GM18502 (cell line): Measurements from ENCODE around the gene PANX3.

Source experiments
- ATAC-seq: cut with Tn5 transposase; IDR thresholded peaks from one replicate; pipeline ENCODE4 v1.9.1; 2021; ENCODE audit warnings: mild to moderate bottlenecking; ENCODE audit not compliant: unreplicated experiment, poor library complexity

The PANX3 gene

DNA sequence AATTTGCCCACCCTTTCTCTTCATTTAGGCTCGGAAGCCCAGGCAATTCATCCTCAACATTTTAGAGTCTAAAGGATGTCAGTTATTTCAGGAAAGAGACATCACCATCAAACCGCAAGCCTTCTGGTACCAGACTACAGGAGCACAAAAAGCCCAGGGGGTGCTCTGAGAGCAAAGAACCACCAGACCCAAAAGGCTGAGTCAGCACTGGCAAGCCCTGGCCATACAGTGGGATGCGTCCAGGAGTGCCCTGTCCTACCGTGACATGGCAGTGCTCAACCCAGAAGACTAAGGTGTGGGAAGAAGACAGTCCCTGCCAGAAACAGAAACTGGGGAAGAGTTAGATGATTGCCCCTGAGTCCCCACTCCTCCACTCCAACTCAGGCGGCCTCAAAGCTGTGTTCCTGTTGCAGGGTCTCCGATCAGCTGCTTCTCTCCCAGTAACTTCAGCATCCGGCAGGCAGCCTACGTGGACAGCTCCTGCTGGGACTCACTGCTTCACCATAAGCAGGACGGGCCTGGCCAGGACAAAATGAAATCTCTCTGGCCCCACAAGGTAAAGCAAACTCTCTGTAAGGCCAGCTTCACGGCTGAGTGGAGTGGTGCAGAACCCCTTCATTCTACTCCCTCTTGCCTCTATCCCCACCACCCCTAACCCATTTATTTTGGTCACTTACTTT is 1.5 kb downstream of the PANX3 start:
- ATAC-seq, result no peak

- ATAC-seq, result no peak
Measured at GRCh38 chr11:124618863-124619262, 7.6 kb downstream of the PANX3 start.

DNA sequence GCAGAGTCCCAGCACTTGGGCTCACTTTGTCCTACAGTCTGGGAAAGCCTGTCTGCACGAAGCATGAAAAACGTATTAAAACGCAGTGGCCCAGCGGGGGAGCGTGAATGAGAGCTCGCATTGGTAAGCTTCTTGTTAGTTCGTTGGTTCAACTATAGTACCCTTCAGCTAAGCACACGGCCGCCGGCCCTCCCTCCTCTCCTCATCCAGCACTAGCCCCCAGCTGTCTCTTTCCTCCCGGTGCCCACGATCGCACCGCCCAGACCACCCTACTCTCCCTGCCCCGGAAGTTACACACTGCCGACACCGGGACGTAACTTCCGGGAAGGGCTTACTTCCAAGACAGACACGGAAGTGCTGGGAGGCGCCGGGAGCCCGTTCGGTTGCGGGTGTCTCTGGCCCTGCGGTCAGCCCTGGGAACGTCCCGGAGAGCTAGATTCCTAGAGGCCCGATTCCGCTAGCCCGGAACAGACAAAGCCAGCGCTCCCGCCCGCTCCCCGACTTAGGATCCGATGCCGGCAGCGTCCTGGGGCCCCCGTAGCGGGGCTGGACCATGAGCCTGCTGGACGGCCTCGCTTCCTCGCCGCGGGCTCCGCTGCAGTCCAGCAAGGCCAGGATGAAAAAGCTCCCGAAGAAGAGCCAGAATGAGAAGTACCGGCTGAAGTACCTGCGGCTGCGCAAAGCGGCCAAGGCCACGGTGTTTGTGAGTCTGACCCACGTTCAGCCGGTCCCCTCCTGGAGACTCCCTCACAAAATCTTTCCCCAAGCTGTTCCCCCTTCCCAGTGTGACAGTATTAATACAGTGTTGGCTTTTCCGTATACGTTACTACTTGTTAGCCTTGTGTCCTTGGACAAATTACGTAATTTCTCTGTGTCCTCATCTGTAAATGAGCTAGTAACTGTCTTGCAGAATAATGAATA is 11.6 kb downstream of the PANX3 start, which contains the start of gene TBRG1:
Gene TBRG1, plus strand, starts transcription at position 334 of the 921 bp plus-strand sequence. Its CDS starts 220 bp downstream, at position 554.
- peak; percentile 98 for ATAC-seq

DNA sequence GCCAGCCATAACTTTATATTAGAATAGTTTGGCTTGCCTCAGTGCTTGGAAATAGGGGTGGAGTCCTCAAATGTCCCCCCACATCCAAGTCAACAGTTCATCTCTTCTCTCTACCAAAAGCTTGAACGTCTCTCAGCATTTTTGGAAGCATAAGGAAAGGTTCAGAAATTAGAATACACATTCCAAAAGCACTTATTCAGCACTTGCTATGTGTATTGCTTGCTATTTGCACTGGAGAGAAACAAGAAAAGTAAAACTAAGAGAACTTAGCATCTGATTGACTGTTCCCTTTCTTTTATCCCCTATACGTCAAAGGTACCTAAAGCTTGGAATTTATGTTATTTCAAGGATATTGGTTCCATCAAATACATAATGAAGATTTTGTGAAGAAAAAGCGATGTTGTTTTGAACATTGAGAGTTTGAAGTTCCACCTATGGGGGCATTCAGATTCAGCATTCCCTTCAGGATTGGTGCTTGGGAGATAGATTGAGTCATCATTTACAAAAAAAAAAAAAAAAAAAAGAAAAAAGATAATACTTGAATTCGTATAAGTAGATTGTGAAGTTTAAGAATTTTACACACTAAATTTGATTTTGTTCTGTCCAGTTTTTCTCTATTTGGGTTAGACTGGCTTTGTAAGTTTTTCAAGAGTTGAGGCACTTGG is 12.8 kb downstream of the PANX3 start:
- ATAC-seq, result no peak

GRCh38 chr11:124625504-124626168 is 14.4 kb downstream of the PANX3 start:
- ATAC-seq, result no peak

DNA sequence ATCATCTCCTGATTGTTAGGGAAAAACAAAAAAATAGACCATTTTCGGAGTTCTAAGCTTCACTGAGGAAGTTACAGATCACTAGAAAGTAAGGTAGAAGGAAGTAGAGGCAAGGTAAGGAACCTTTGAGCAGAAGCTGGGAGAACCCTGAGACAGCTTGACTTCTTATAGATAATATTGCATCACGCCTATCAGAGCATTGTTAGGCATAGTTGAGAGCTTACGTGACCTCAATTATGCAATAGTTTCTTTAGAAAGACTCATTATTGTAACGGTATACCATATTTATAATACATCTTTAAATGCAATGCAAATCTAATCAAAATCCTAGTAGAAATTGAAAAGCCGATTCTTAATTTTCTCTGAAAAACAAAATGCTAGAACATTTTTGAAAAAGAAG is 16.3 kb downstream of the PANX3 start:
- no peak for ATAC-seq

GRCh38 chr11:124629961-124630360 is 18.7 kb downstream of the PANX3 start:
- ATAC-seq, result no peak

DNA sequence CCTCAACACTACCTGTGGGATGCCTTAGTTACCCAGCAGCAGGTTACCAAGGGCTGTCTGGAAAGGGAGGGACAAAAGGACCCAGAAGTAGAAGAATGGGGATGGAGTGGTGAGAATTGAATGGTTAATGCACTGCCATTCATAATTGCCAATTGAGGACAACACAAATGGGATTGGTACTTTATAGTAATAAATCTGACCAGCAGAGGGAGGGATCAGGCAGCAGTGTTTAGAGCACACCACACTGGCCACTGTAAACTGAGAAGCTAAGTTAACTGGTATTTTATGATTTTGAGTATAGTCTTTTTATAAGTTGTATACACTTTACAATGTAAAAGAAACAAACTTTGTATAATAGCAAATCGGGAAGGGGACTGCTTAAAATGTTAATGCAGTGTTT is 22.1 kb downstream of the PANX3 start:
- no peak for ATAC-seq

GRCh38 chr11:124635932-124636331 is 24.7 kb downstream of the PANX3 start:
- no peak for ATAC-seq

DNA sequence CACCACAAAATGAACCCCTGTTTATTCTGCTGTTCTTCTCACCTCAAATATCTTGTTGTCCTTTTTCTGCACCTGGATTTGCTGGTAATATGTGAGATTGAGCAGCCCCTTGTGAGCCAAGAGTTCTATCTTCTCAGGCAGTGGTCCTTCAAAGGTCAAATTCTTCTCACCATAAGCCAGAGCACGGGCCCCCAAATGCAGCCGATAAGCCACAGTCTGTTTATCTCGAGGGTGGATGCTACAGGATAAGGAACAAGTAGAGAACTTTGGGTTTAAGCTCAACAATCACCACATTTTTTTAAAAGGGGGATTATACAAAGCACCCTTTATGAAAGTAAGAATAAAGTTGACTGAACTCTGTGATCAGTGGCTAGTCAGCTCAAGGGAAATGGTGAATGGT is 27.3 kb downstream of the PANX3 start:
- ATAC-seq, result no peak

DNA sequence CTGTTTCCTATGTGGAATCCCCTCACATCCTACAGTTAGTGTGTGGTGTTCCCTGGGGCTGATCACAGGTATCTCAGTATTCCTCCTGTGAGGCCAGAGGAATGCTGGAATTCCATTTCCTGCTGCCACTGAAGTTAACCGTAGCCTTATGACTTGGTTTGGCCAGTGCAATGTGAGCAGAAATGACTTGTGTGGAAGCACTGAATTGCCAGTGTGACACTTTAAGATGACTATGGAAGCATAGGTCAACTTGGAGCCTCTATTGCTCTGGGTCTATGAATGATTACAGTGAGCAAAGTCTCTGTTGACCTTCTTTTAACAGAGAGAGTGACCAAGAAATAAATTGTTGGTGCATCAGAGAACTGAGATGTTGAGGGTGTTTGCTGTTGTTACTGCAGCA is 28.0 kb downstream of the PANX3 start:
- ATAC-seq, result no peak

- no peak for ATAC-seq
Measured at GRCh38 chr11:124640666-124641065, 29.4 kb downstream of the PANX3 start.

GRCh38 chr11:124642628-124643027 is 31.4 kb downstream of the PANX3 start:
- ATAC-seq, result no peak

DNA sequence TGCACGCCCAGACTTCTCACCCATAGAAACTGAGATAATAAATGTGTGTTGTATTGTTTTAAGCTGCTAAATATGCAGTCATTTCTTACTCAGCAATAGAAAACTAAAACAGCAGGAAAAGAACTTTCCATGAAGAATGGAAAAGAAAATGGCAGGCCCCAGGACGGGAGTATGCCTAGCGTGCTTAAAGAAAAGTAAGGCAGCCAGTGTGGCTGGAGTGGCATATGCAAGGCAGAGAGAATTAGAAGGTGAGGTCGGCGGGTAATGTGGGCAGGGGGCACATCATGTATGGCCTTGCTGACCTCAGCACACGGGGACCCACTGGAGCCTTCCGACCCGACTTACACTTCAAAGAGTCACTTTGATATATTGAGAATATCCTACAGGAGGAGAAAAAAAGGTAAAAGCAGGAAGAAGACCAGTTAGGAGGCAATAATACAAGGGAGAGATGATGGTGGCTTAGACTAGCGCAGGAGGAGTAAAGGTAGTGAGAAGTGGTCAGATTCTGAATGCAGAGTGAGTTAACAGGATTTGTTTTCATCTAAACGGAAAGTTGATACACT is 31.9 kb downstream of the PANX3 start:
- ATAC-seq, result no peak

GRCh38 chr11:124643605-124644425 is 32.6 kb downstream of the PANX3 start:
- no peak for ATAC-seq

- peak; percentile 65 for ATAC-seq
Measured at GRCh38 chr11:124644426-124645280, 33.4 kb downstream of the PANX3 start.

DNA sequence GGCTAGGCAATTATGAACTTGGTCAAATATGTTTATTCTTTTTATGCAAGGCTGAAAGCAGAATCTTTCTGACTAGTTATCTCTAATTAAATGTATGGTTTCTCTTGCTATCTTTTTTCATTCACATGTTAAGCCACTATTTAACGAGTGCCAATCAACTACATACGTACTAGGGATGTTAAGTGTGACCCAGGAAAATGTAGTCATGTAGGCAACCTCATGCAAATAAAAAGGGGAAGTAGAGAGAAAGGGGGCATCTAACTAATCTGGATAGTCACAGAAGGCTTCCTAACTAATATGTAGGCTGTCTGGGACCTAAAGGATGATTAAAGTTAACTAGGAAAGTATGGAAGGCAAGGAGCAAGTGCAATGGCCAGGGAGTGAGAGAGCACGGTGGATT is 34.9 kb downstream of the PANX3 start:
- no peak for ATAC-seq

GRCh38 chr11:124648610-124649009 is 37.4 kb downstream of the PANX3 start:
- ATAC-seq, result no peak
